HG03457 (cell line): ENCODE measurements around the gene PSKH1.
"Not testable (repeated sequence)": the region's sequence is repeated elsewhere in the genome, so short reads cannot be mapped to it uniquely, and the experiment has no call there.

Experiments used
- ATAC-seq: cut with Tn5 transposase; IDR thresholded peaks from one replicate; pipeline ENCODE4 v1.9.1; 2021; ENCODE audit warnings: moderate number of reproducible peaks; ENCODE audit not compliant: unreplicated experiment

PSKH1 gene

GRCh38 chr16:67923414-67924116, 30.5 kb downstream of the PSKH1 start:
- ATAC-seq: no peak

- no peak for ATAC-seq
Measured at GRCh38 chr16:67924140-67924906, 31.3 kb downstream of the PSKH1 start.

GRCh38 chr16:67926181-67926750, 33.2 kb downstream of the PSKH1 start:
- no peak for ATAC-seq

GRCh38 chr16:67927131-67927941, 34.3 kb downstream of the PSKH1 start:
- ATAC-seq: no peak

- no peak for ATAC-seq
Measured at GRCh38 chr16:67928147-67928546, 35.1 kb downstream of the PSKH1 start.

- ATAC-seq: no peak
Measured at GRCh38 chr16:67928561-67929364, 35.7 kb downstream of the PSKH1 start.

- ATAC-seq: no peak
Measured at GRCh38 chr16:67930191-67930590, 37.1 kb downstream of the PSKH1 start.

- ATAC-seq: no peak
Measured at GRCh38 chr16:67930678-67931211, 37.7 kb downstream of the PSKH1 start.

- no peak for ATAC-seq
Measured at GRCh38 chr16:67931712-67932461, 38.8 kb downstream of the PSKH1 start, which contains the start of gene CTRL. Gene CTRL (minus strand): TSS chr16:67931862. CDS start chr16:67931852, 10 bp downstream.

- no peak for ATAC-seq
Measured at GRCh38 chr16:67932462-67932840, 39.4 kb downstream of the PSKH1 start.

- no peak for ATAC-seq
Measured at GRCh38 chr16:67933805-67934204, 40.8 kb downstream of the PSKH1 start.

- no peak for ATAC-seq
Measured at GRCh38 chr16:67934306-67935100, 41.4 kb downstream of the PSKH1 start.

- no peak for ATAC-seq
Measured at GRCh38 chr16:67935101-67935401, 42.0 kb downstream of the PSKH1 start.

GRCh38 chr16:67935402-67936123, 42.5 kb downstream of the PSKH1 start:
- ATAC-seq: peak; percentile 79

- peak; percentile 35 for ATAC-seq
Measured at GRCh38 chr16:67936124-67936879, 43.2 kb downstream of the PSKH1 start, which contains the start of gene PSMB10. Gene PSMB10 (minus strand): TSS chr16:67936850. CDS start chr16:67936749, 101 bp downstream.

GRCh38 chr16:67936880-67937605, 44.0 kb downstream of the PSKH1 start:
- ATAC-seq: no peak

- ATAC-seq: not testable (repeated sequence)
Measured at GRCh38 chr16:67937713-67938112, 44.7 kb downstream of the PSKH1 start.
